OCI-M2 (cell line): Measurements from ENCODE around the gene CXCR4.

Source experiments
- DNase-seq: peaks from one replicate; lab custom pipeline; 2025; ENCODE audit not compliant: unreplicated experiment; lab: John Stamatoyannopoulos, UW

Gene CXCR4

GRCh38 chr2:136117909-136118818 is at the start of gene CXCR4:
CXCR4 (minus strand) TSS chr2:136118149; CDS start chr2:136118060, 89 bp downstream.
- no peak for DNase-seq

- DNase-seq = no peak
Observed at GRCh38 chr2:136164280-136164776, 46.4 kb upstream of the CXCR4 start.

- no peak for DNase-seq
Observed at GRCh38 chr2:136162438-136162837, 44.5 kb upstream of the CXCR4 start.

GRCh38 chr2:136156411-136156810 is 38.5 kb upstream of the CXCR4 start:
- no peak for DNase-seq

- DNase-seq = no peak
Observed at GRCh38 chr2:136154384-136154783, 36.4 kb upstream of the CXCR4 start.

GRCh38 chr2:136151021-136151971 is 33.3 kb upstream of the CXCR4 start:
- DNase-seq = no peak

- DNase-seq = no peak
Observed at GRCh38 chr2:136149011-136149410, 31.1 kb upstream of the CXCR4 start.

GRCh38 chr2:136146564-136146963 is 28.6 kb upstream of the CXCR4 start:
- no peak for DNase-seq

GRCh38 chr2:136143603-136144451 is 25.9 kb upstream of the CXCR4 start:
- DNase-seq = no peak

GRCh38 chr2:136141510-136142149 is 23.7 kb upstream of the CXCR4 start:
- DNase-seq = no peak

GRCh38 chr2:136139631-136140030 is 21.7 kb upstream of the CXCR4 start:
- no peak for DNase-seq

GRCh38 chr2:136137982-136138381 is 20.0 kb upstream of the CXCR4 start:
- no peak for DNase-seq

- DNase-seq = no peak
Observed at GRCh38 chr2:136136931-136137330, 19.0 kb upstream of the CXCR4 start.

- DNase-seq = no peak
Observed at GRCh38 chr2:136135921-136136906, 18.3 kb upstream of the CXCR4 start.

GRCh38 chr2:136135462-136135861 is 17.5 kb upstream of the CXCR4 start:
- no peak for DNase-seq

- DNase-seq = no peak
Observed at GRCh38 chr2:136134126-136134525, 16.2 kb upstream of the CXCR4 start.

GRCh38 chr2:136133586-136133985 is 15.6 kb upstream of the CXCR4 start:
- no peak for DNase-seq

GRCh38 chr2:136133176-136133575 is 15.2 kb upstream of the CXCR4 start:
- DNase-seq = no peak

GRCh38 chr2:136132825-136133155 is 14.8 kb upstream of the CXCR4 start:
- no peak for DNase-seq
